Fibroblast of villous mesenchyme (primary cell): Measurements from ENCODE around the gene PAK5. TPM values are rescaled to one million over a fixed set of nuclear protein-coding genes. Genes with fewer than 3 reads are reported as not detected.

ENCODE experiments used
- DNase-seq: peaks from one replicate; pipeline ENCODE4 v3.0.0-alpha.2; 2010; ENCODE audit warnings: low read depth
- H3K4me3 ChIP-seq: 2 replicates; pipeline ENCODE4 v1.5.1; 2011; ENCODE audit warnings: low read depth, mild to moderate bottlenecking, low read length
- total RNA-seq: library from RNA; depleted of rRNA; stranded (reverse); fragments of >200 nt; gene quantifications from 2 replicates; pipeline ENCODE4 v1.2.3, GENCODE V29; 2012
- TF ChIP-seq, protein P1 (sequence below): IDR thresholded peaks from 2 replicates; pipeline ENCODE4 v1.5.1; 2012; ENCODE audit warnings: low read depth, mild to moderate bottlenecking, low read length; ENCODE audit not compliant: insufficient read depth

The PAK5 gene
- total RNA-seq, 1 donor, result not detected

GRCh38 chr20:9581509-9581908, 257.4 kb downstream of the PAK5 start:
- no peak for DNase-seq
- TF ChIP-seq, protein P1, sequence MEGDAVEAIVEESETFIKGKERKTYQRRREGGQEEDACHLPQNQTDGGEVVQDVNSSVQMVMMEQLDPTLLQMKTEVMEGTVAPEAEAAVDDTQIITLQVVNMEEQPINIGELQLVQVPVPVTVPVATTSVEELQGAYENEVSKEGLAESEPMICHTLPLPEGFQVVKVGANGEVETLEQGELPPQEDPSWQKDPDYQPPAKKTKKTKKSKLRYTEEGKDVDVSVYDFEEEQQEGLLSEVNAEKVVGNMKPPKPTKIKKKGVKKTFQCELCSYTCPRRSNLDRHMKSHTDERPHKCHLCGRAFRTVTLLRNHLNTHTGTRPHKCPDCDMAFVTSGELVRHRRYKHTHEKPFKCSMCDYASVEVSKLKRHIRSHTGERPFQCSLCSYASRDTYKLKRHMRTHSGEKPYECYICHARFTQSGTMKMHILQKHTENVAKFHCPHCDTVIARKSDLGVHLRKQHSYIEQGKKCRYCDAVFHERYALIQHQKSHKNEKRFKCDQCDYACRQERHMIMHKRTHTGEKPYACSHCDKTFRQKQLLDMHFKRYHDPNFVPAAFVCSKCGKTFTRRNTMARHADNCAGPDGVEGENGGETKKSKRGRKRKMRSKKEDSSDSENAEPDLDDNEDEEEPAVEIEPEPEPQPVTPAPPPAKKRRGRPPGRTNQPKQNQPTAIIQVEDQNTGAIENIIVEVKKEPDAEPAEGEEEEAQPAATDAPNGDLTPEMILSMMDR, result no peak

GRCh38 chr20:9578594-9578993, 260.3 kb downstream of the PAK5 start:
- DNase-seq, result no peak
- H3K4me3 ChIP-seq, result no peak overlapping the region
- TF ChIP-seq, protein P1, result no peak

More at GRCh38 chr20:9581509-9581908, 257.4 kb downstream of the PAK5 start:
- no peak overlapping the region for H3K4me3 ChIP-seq

DNA sequence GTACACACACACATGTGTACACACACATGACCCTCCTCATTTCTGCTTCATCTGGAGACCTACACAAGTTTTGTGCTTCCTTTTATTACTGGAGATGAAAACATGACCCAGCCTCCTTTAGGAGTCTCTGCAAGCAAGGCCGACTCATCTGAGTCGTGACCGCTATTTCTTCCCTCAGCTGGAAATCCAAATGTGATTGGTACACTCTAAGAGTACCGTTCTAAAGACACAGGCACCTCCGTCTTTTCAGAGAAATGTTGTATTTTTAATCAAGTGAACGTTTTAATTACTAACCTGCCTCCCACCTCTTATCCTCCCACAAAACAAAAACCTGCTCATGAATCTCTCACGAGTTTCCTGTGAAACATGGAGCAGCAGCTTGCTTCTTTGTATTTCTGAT, 261.5 kb downstream of the PAK5 start:
- no peak for DNase-seq
- no peak overlapping the region for H3K4me3 ChIP-seq
- TF ChIP-seq, protein P1, result no peak

DNA sequence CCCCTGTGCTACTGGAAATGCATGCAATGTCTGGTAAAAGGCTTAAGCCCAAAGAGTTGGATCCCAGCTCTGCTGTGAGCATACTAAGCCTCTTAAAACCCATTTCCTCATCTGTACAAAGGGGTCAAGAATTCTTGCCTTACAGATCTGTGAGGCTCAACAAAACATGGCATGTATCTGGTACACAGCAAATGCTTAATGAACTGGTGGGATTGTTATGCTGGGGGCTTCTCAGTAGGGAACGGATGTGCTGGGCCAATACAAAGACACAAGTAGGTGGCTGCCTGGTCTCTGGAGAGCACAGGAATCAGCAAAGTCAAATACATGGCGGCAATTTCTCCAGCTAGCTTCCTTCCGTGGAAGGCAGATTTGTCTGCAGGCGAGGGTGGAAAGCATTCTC, 262.2 kb downstream of the PAK5 start:
- TF ChIP-seq, protein P1, result no peak
- no peak for DNase-seq
- no peak overlapping the region for H3K4me3 ChIP-seq

- DNase-seq, result no peak
- H3K4me3 ChIP-seq, result no peak overlapping the region
- TF ChIP-seq, protein P1, result no peak
Measured at GRCh38 chr20:9575836-9576235, 263.0 kb downstream of the PAK5 start.

GRCh38 chr20:9574776-9575175, 264.1 kb downstream of the PAK5 start:
- TF ChIP-seq, protein P1, result no peak
- no peak overlapping the region for H3K4me3 ChIP-seq
- no peak for DNase-seq

GRCh38 chr20:9574181-9574580, 264.7 kb downstream of the PAK5 start:
- TF ChIP-seq, protein P1, result no peak
- DNase-seq, result no peak

More at GRCh38 chr20:9574181-9574580, 264.7 kb downstream of the PAK5 start:
- no peak overlapping the region for H3K4me3 ChIP-seq
